Prostate gland (tissue), 2 donors: ENCODE data around the gene SUSD2.

ENCODE experiments used
- CTCF ChIP-seq, 4 experiments: fragments of 200-600 bp in 2 of 4; fragments of 450-650 bp in 2 of 4; sonication (generic) in 2 of 4; IDR thresholded peaks; 1 replicate in 3 of 4; 2 replicates in 1 of 4; pipeline ENCODE4 v1.5.1; 2016 to 2019; ENCODE audit warnings: antibody characterized with exemption in 4 of 4, mild to moderate bottlenecking in 2 of 4, moderate library complexity in 2 of 4
- POLR2A ChIP-seq: fragments of 450-650 bp; IDR thresholded peaks from one replicate; pipeline ENCODE4 v1.6.1; 2016; ENCODE audit warnings: antibody characterized with exemption, mild to moderate bottlenecking
- POLR2AphosphoS5 ChIP-seq: sonication (generic); formaldehyde crosslinking; IDR thresholded peaks from one replicate; pipeline ENCODE4 v1.6.1; 2017; ENCODE audit warnings: antibody characterized with exemption

GRCh38 chr22:24232725-24233124 lies 51.4 kb downstream of the SUSD2 start:
- no peak for TF ChIP-seq CTCF (IDR thresholded peaks at IDR 0.05)
- no peak for TF ChIP-seq POLR2A
- no peak for TF ChIP-seq POLR2AphosphoS5
